Cortex of kidney (tissue), 1 donor: ENCODE results near the gene TAS2R30.
"Not testable (repeated sequence)": the region's sequence is repeated elsewhere in the genome, so short reads cannot be mapped to it uniquely, and the experiment has no call there.

Experiments
- DNase-seq: peaks from one replicate; lab custom pipeline; 2025; lab: John Stamatoyannopoulos, UW

Gene TAS2R30

GRCh38 chr12:11114130-11114529 lies 20.3 kb downstream of the TAS2R30 start:
- DNase-seq: not testable (repeated sequence)

GRCh38 chr12:11111213-11111612 lies 23.2 kb downstream of the TAS2R30 start:
- not testable (repeated sequence) for DNase-seq

- no peak for DNase-seq
Measured at GRCh38 chr12:11108862-11109261, 25.6 kb downstream of the TAS2R30 start.

GRCh38 chr12:11107719-11108118 lies 26.7 kb downstream of the TAS2R30 start:
- DNase-seq: no peak

- no peak for DNase-seq
Measured at GRCh38 chr12:11106288-11106687, 28.2 kb downstream of the TAS2R30 start.

- DNase-seq: no peak
Measured at GRCh38 chr12:11105546-11105945, 28.9 kb downstream of the TAS2R30 start.

- not testable (repeated sequence) for DNase-seq
Measured at GRCh38 chr12:11094910-11095309, 39.5 kb downstream of the TAS2R30 start.

GRCh38 chr12:11092128-11092527 lies 42.3 kb downstream of the TAS2R30 start, which contains the start of gene TAS2R43:
Gene TAS2R43 (minus strand): TSS chr12:11092313. CDS start chr12:11092229, 84 bp downstream.
- no peak for DNase-seq

- DNase-seq: no peak
Measured at GRCh38 chr12:11089246-11089645, 45.2 kb downstream of the TAS2R30 start.

GRCh38 chr12:11085419-11085818 lies 49.0 kb downstream of the TAS2R30 start:
- no peak for DNase-seq
